HEK293 (cell line): Measurements from ENCODE around the gene TUT1.

ENCODE experiments used
- BCL11A ChIP-seq: fragments of 450-650 bp; formaldehyde crosslinking; IDR thresholded peaks from 2 replicates; pipeline ENCODE4 v1.5.1; 2016; ENCODE audit warnings: low read depth, missing biosample characterization, missing genetic modification characterization
- IKZF3 ChIP-seq: fragments of 450-650 bp; IDR thresholded peaks from 2 replicates; pipeline ENCODE4 v1.5.0; 2018; ENCODE audit warnings: missing biosample characterization, mild to moderate bottlenecking, missing genetic modification characterization, moderate library complexity
- SCRT2 ChIP-seq: fragments of 450-650 bp; formaldehyde crosslinking; IDR thresholded peaks from 2 replicates; pipeline ENCODE4 v1.5.1; 2016; ENCODE audit warnings: missing biosample characterization, missing genetic modification characterization
- SP3 ChIP-seq: fragments of 450-650 bp; formaldehyde crosslinking; IDR thresholded peaks from 2 replicates; pipeline ENCODE4 v1.5.1; 2016; ENCODE audit warnings: missing biosample characterization, missing genetic modification characterization
- WT1 ChIP-seq: fragments of 450-650 bp; formaldehyde crosslinking; IDR thresholded peaks from 2 replicates; pipeline ENCODE4 v1.5.1; 2016; ENCODE audit warnings: missing biosample characterization, missing genetic modification characterization
- ZBTB1 ChIP-seq: fragments of 450-650 bp; formaldehyde crosslinking; IDR thresholded peaks from 2 replicates; pipeline ENCODE4 v1.5.1; 2016; ENCODE audit warnings: missing biosample characterization, missing genetic modification characterization
- ZBTB20 ChIP-seq: fragments of 450-650 bp; formaldehyde crosslinking; IDR thresholded peaks from 2 replicates; pipeline ENCODE4 v1.5.1; 2016; ENCODE audit warnings: missing biosample characterization, missing genetic modification characterization
- ZNF19 ChIP-seq: fragments of 450-650 bp; formaldehyde crosslinking; IDR thresholded peaks from 2 replicates; pipeline ENCODE4; 2016; ENCODE audit warnings: missing biosample characterization, missing genetic modification characterization, low read depth
- ZNF302 ChIP-seq: fragments of 450-650 bp; formaldehyde crosslinking; IDR thresholded peaks from 2 replicates; pipeline ENCODE4 v1.5.1; 2016; ENCODE audit warnings: missing biosample characterization, missing genetic modification characterization, low read depth
- ZNF404 ChIP-seq: fragments of 450-650 bp; formaldehyde crosslinking; IDR thresholded peaks from 2 replicates; pipeline ENCODE4 v1.5.1; 2017; ENCODE audit warnings: missing biosample characterization, missing genetic modification characterization
- ZNF473 ChIP-seq: fragments of 450-650 bp; formaldehyde crosslinking; IDR thresholded peaks from 2 replicates; pipeline ENCODE4 v1.5.1; 2017; ENCODE audit warnings: missing biosample characterization, missing genetic modification characterization
- ZNF521 ChIP-seq: fragments of 450-650 bp; formaldehyde crosslinking; IDR thresholded peaks from 2 replicates; pipeline ENCODE4 v1.5.1; 2017; ENCODE audit warnings: missing biosample characterization, mild to moderate bottlenecking, missing genetic modification characterization
- ZNF585B ChIP-seq: fragments of 450-650 bp; formaldehyde crosslinking; IDR thresholded peaks from 2 replicates; pipeline ENCODE4 v1.5.1; 2016; ENCODE audit warnings: missing biosample characterization, missing genetic modification characterization
- ZNF596 ChIP-seq: fragments of 450-650 bp; IDR thresholded peaks from 2 replicates; pipeline ENCODE4 v1.5.0; 2018; ENCODE audit warnings: missing biosample characterization, mild to moderate bottlenecking, missing genetic modification characterization, moderate library complexity
- ZNF600 ChIP-seq: fragments of 450-650 bp; formaldehyde crosslinking; IDR thresholded peaks from 2 replicates; pipeline ENCODE4 v1.5.1; 2016; ENCODE audit warnings: missing biosample characterization, missing genetic modification characterization
- ZNF621 ChIP-seq: fragments of 450-650 bp; formaldehyde crosslinking; IDR thresholded peaks from 2 replicates; pipeline ENCODE4 v1.5.1; 2017; ENCODE audit warnings: missing biosample characterization, missing genetic modification characterization
- ZNF660 ChIP-seq: fragments of 450-650 bp; IDR thresholded peaks from 2 replicates; pipeline ENCODE4 v1.5.1; 2018; ENCODE audit warnings: missing biosample characterization, mild to moderate bottlenecking, missing genetic modification characterization
- TF ChIP-seq, protein P1 (sequence below): fragments of 450-650 bp; formaldehyde crosslinking; IDR thresholded peaks from 2 replicates; pipeline ENCODE4; 2016; ENCODE audit warnings: missing biosample characterization, missing genetic modification characterization
- TF ChIP-seq, protein P2 (sequence below): fragments of 450-650 bp; formaldehyde crosslinking; IDR thresholded peaks from 2 replicates; pipeline ENCODE4 v1.5.1; 2016; ENCODE audit warnings: missing biosample characterization, missing genetic modification characterization, low read depth
- TF ChIP-seq, protein P3 (sequence below): fragments of 450-650 bp; formaldehyde crosslinking; IDR thresholded peaks from 2 replicates; pipeline ENCODE4 v1.5.1; 2016; ENCODE audit warnings: missing biosample characterization, missing genetic modification characterization
- TF ChIP-seq, protein P4 (sequence below): fragments of 450-650 bp; formaldehyde crosslinking; IDR thresholded peaks from 2 replicates; pipeline ENCODE4 v1.5.1; 2017; ENCODE audit warnings: missing biosample characterization, mild to moderate bottlenecking, missing genetic modification characterization, moderate library complexity
- TF ChIP-seq, protein P5 (sequence below): fragments of 450-650 bp; IDR thresholded peaks from 2 replicates; pipeline ENCODE4 v1.5.1; 2018; ENCODE audit warnings: missing biosample characterization, mild to moderate bottlenecking, missing genetic modification characterization
- TF ChIP-seq, protein P6 (sequence below): fragments of 450-650 bp; formaldehyde crosslinking; IDR thresholded peaks from 2 replicates; pipeline ENCODE4 v1.5.1; 2016; ENCODE audit warnings: missing biosample characterization, missing genetic modification characterization, borderline replicate concordance
- TF ChIP-seq, protein P7 (sequence below): fragments of 450-650 bp; formaldehyde crosslinking; IDR thresholded peaks from 2 replicates; pipeline ENCODE4 v1.5.1; 2016; ENCODE audit warnings: missing biosample characterization, missing genetic modification characterization

Gene TUT1

DNA sequence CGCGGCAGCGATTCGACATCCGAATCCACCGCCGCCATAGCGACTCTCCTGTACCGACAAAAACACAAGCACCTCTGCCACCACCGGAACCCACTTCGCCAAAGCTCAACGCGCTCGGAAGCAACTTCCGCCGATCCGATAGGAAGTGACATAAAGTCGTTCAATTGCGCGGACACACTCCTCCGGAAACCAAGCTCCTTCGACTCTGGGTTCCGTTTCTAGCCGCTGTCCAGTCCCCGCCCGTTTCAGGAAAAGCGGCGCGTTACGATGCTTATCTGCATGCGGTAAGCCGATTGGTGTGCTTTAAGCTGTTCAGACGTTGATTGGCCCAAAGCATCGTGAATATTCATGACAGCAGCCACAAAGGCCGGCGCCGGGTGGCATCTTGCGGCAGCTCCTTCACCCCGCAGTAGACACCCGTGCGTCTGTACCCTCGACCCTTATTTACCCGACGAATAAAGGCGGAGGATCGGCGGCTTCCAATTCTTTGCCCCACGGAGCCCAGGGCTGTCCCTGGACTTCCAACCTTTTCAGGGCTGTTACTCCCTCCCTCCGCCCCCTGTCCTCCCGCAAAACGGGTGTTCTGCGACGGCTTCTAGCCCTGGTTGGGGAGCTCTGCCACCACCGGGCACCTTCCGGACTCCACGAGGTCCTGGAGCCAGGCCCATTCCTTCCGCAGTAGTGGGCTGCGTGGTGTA is at the start of gene TUT1 (continued):
- TF ChIP-seq BCL11A, result peak; percentile 90
- TF ChIP-seq, protein P1, sequence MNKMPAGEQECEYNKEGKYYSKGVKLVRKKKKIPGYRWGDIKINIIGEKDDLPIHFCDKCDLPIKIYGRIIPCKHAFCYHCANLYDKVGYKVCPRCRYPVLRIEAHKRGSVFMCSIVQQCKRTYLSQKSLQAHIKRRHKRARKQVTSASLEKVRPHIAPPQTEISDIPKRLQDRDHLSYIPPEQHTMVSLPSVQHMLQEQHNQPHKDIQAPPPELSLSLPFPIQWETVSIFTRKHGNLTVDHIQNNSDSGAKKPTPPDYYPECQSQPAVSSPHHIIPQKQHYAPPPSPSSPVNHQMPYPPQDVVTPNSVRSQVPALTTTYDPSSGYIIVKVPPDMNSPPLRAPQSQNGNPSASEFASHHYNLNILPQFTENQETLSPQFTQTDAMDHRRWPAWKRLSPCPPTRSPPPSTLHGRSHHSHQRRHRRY (tag by site-specific recombination), result no peak
- TF ChIP-seq ZNF19 (tag by site-specific recombination), result no peak
- TF ChIP-seq, protein P2, sequence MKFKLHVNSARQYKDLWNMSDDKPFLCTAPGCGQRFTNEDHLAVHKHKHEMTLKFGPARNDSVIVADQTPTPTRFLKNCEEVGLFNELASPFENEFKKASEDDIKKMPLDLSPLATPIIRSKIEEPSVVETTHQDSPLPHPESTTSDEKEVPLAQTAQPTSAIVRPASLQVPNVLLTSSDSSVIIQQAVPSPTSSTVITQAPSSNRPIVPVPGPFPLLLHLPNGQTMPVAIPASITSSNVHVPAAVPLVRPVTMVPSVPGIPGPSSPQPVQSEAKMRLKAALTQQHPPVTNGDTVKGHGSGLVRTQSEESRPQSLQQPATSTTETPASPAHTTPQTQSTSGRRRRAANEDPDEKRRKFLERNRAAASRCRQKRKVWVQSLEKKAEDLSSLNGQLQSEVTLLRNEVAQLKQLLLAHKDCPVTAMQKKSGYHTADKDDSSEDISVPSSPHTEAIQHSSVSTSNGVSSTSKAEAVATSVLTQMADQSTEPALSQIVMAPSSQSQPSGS (tag by site-specific recombination), result peak; percentile 76
- TF ChIP-seq, protein P3, sequence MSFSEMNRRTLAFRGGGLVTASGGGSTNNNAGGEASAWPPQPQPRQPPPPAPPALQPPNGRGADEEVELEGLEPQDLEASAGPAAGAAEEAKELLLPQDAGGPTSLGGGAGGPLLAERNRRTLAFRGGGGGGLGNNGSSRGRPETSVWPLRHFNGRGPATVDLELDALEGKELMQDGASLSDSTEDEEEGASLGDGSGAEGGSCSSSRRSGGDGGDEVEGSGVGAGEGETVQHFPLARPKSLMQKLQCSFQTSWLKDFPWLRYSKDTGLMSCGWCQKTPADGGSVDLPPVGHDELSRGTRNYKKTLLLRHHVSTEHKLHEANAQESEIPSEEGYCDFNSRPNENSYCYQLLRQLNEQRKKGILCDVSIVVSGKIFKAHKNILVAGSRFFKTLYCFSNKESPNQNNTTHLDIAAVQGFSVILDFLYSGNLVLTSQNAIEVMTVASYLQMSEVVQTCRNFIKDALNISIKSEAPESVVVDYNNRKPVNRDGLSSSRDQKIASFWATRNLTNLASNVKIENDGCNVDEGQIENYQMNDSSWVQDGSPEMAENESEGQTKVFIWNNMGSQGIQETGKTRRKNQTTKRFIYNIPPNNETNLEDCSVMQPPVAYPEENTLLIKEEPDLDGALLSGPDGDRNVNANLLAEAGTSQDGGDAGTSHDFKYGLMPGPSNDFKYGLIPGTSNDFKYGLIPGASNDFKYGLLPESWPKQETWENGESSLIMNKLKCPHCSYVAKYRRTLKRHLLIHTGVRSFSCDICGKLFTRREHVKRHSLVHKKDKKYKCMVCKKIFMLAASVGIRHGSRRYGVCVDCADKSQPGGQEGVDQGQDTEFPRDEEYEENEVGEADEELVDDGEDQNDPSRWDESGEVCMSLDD (tag by site-specific recombination), result 0 out of 2 replicates have a peak, but pooled peaks have one; percentile 22
- no peak for TF ChIP-seq ZNF404 (tag by site-specific recombination)
- TF ChIP-seq SP3, result peak; percentile 87
- TF ChIP-seq ZNF473 (tag by site-specific recombination), result no peak
- TF ChIP-seq, protein P4, sequence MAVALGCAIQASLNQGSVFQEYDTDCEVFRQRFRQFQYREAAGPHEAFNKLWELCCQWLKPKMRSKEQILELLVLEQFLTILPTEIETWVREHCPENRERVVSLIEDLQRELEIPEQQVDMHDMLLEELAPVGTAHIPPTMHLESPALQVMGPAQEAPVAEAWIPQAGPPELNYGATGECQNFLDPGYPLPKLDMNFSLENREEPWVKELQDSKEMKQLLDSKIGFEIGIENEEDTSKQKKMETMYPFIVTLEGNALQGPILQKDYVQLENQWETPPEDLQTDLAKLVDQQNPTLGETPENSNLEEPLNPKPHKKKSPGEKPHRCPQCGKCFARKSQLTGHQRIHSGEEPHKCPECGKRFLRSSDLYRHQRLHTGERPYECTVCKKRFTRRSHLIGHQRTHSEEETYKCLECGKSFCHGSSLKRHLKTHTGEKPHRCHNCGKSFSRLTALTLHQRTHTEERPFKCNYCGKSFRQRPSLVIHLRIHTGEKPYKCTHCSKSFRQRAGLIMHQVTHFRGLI (tag by site-specific recombination), result no peak
- no peak for TF ChIP-seq ZNF596 (tag by site-specific recombination)
- no peak for TF ChIP-seq ZNF585B (tag by site-specific recombination)
- TF ChIP-seq, protein P5, sequence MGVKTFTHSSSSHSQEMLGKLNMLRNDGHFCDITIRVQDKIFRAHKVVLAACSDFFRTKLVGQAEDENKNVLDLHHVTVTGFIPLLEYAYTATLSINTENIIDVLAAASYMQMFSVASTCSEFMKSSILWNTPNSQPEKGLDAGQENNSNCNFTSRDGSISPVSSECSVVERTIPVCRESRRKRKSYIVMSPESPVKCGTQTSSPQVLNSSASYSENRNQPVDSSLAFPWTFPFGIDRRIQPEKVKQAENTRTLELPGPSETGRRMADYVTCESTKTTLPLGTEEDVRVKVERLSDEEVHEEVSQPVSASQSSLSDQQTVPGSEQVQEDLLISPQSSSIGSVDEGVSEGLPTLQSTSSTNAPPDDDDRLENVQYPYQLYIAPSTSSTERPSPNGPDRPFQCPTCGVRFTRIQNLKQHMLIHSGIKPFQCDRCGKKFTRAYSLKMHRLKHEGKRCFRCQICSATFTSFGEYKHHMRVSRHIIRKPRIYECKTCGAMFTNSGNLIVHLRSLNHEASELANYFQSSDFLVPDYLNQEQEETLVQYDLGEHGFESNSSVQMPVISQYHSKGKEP, result peak; percentile 47; the same call in 1 of the 2 replicates
- no peak for TF ChIP-seq IKZF3
- no peak for TF ChIP-seq ZBTB1
- no peak for TF ChIP-seq ZNF521 (tag by site-specific recombination)
- no peak for TF ChIP-seq ZNF302 (tag by site-specific recombination)
- TF ChIP-seq ZNF660 (tag by site-specific recombination), result peak; percentile 97
- TF ChIP-seq ZNF621, result no peak
- TF ChIP-seq, protein P6, sequence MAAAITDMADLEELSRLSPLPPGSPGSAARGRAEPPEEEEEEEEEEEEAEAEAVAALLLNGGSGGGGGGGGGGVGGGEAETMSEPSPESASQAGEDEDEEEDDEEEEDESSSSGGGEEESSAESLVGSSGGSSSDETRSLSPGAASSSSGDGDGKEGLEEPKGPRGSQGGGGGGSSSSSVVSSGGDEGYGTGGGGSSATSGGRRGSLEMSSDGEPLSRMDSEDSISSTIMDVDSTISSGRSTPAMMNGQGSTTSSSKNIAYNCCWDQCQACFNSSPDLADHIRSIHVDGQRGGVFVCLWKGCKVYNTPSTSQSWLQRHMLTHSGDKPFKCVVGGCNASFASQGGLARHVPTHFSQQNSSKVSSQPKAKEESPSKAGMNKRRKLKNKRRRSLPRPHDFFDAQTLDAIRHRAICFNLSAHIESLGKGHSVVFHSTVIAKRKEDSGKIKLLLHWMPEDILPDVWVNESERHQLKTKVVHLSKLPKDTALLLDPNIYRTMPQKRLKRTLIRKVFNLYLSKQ, result no peak
- no peak for TF ChIP-seq WT1
- TF ChIP-seq, protein P7, sequence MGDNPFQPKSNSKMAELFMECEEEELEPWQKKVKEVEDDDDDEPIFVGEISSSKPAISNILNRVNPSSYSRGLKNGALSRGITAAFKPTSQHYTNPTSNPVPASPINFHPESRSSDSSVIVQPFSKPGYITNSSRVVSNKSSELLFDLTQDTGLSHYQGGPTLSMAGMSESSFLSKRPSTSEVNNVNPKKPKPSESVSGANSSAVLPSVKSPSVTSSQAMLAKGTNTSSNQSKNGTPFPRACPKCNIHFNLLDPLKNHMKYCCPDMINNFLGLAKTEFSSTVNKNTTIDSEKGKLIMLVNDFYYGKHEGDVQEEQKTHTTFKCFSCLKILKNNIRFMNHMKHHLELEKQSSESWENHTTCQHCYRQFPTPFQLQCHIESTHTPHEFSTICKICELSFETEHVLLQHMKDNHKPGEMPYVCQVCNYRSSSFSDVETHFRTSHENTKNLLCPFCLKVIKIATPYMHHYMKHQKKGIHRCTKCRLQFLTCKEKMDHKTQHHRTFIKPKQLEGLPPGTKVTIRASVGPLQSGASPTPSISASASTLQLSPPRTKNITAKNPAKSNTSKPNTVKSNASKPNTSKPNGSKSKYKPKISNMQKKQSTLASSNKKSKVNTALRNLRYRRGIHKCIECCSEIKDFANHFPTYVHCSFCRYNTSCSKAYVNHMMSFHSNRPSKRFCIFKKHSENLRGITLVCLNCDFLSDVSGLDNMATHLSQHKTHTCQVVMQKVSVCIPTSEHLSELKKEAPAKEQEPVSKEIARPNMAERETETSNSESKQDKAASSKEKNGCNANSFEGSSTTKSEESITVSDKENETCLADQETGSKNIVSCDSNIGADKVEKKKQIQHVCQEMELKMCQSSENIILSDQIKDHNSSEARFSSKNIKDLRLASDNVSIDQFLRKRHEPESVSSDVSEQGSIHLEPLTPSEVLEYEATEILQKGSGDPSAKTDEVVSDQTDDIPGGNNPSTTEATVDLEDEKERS (tag by site-specific recombination), result 0 out of 2 replicates have a peak, but pooled peaks have one; percentile 58
- TF ChIP-seq SCRT2 (tag by site-specific recombination), result peak; percentile 56; the same call in 1 of the 2 replicates
- peak; percentile 97 for TF ChIP-seq ZNF600 (tag by site-specific recombination)
- TF ChIP-seq ZBTB20 (tag by site-specific recombination), result peak; percentile 51; the same call in 1 of the 2 replicates
